ENCODE results near the gene UBAC2.

GRCh38 chr13:99176309-99177276 is 24.1 kb upstream of the UBAC2 start:
- peak; percentile 99 for TF ChIP-seq CTCF (IDR thresholded peaks at IDR 0.05; ENCODE audit: low read length)
- TF ChIP-seq EZH2 (IDR thresholded peaks at IDR 0.05; ENCODE audit: borderline replicate concordance, low read length): no peak

Data from OCI-LY1 (cell line).